ENCODE data around the gene MLLT1.

- no peak for TF ChIP-seq POLR2AphosphoS5 (IDR thresholded peaks at IDR 0.05; ENCODE audit: low read depth, low read length)
- TF ChIP-seq TAF1 (IDR thresholded peaks at IDR 0.05; ENCODE audit: borderline replicate concordance, insufficient read depth, low read length), result no peak
- no peak for TF ChIP-seq FOXP2 (optimal IDR thresholded peaks at IDR 0.05; ENCODE audit: borderline replicate concordance, extremely low read depth, extremely low read length, insufficient read depth)
Measured at GRCh38 chr19:6234527-6234926, 45.2 kb downstream of the MLLT1 start.
